Natural killer cell (primary cell): Measurements from ENCODE around the gene CDH13. TPM values are rescaled to one million over a fixed set of nuclear protein-coding genes. Genes with fewer than 3 reads are reported as not detected.

ENCODE experiments used
- ATAC-seq, 3 donors: fragments of 150-1000 bp in 2 of 3; fragments of 200-7000 bp in 1 of 3; cut with Tn5 transposase; 1 replicate in 1 of 3; 2 replicates in 2 of 3; pipeline ENCODE4 v1.10.0; 2021; ENCODE audit warnings: mild to moderate bottlenecking in 2 of 3, moderate library complexity in 2 of 3
- DNase-seq, 2 donors: peaks; one replicate each; pipeline versions ENCODE4 v3.0.0 to v3.0.0-alpha.2; 2013 to 2021; ENCODE audit warnings: mixed read lengths in 1 of 2
- H3K27ac ChIP-seq: one replicate; pipeline ENCODE4 v1.5.1; 2013; ENCODE audit warnings: mild to moderate bottlenecking, low read length
- H3K27me3 ChIP-seq: one replicate; pipeline ENCODE4 v1.6.1; 2013; ENCODE audit warnings: low read length; ENCODE audit not compliant: control insufficient read depth, insufficient read depth
- H3K36me3 ChIP-seq: one replicate; pipeline ENCODE4 v1.6.1; 2013; ENCODE audit warnings: low read length; ENCODE audit not compliant: control insufficient read depth, insufficient read depth
- H3K4me1 ChIP-seq: one replicate; pipeline ENCODE4 v1.6.1; 2013; ENCODE audit warnings: low read length; ENCODE audit not compliant: control insufficient read depth, insufficient read depth
- H3K4me3 ChIP-seq: one replicate; pipeline ENCODE4 v1.5.1; 2013; ENCODE audit warnings: low read length
- H3K9me3 ChIP-seq: one replicate; pipeline ENCODE4 v1.6.1; 2013; ENCODE audit warnings: low read length; ENCODE audit not compliant: control insufficient read depth, insufficient read depth
- H3K27ac Mint-ChIP-seq, 2 donors: one replicate each; pipeline ENCODE4 v1.8.0; 2022; ENCODE audit warnings: mild to moderate bottlenecking in 2 of 2, mixed read lengths in 2 of 2, moderate library complexity in 1 of 2
- H3K27me3 Mint-ChIP-seq, 2 donors: one replicate each; pipeline ENCODE4 v1.8.0; 2022; ENCODE audit warnings: low read depth in 2 of 2, mixed read lengths in 2 of 2
- H3K36me3 Mint-ChIP-seq: one replicate; pipeline ENCODE4 v1.8.0; 2022; ENCODE audit warnings: mixed read lengths
- H3K4me1 Mint-ChIP-seq, 2 donors: one replicate each; pipeline ENCODE4 v1.8.0; 2022; ENCODE audit warnings: mixed read lengths in 2 of 2
- H3K4me3 Mint-ChIP-seq: one replicate; pipeline ENCODE4 v1.8.0; 2022; ENCODE audit warnings: mild to moderate bottlenecking, moderate library complexity, mixed read lengths
- H3K9me3 Mint-ChIP-seq, 2 donors: one replicate each; pipeline ENCODE4 v1.8.0; 2022; ENCODE audit warnings: mixed read lengths in 2 of 2
- WGBS: methylation state at CpG from one replicate; pipeline ENCODE4 v1.1.7; 2013; ENCODE audit warnings: missing lambda C conversion rate; ENCODE audit not compliant: insufficient coverage; 5-methylcytosine and 5-hydroxymethylcytosine counted together
- intact Hi-C: fragments of 100-400 bp; cut with micrococcal nuclease; formaldehyde crosslinking; loops from one replicate; pipeline ENCODE4 v1.14.2; 2022
- total RNA-seq, 4 donors: library from RNA; stranded (reverse); fragments of 120-200 nt in 1 of 4; gene quantifications; one replicate each; pipeline versions ENCODE4 v1.2.3 to v1.2.4, GENCODE V29; 2013 to 2022
- TF ChIP-seq, protein P1 (sequence below): fragments of 200-600 bp; IDR thresholded peaks from one replicate; pipeline ENCODE4 v1.8.0; 2022; ENCODE audit warnings: antibody characterized with exemption

Gene CDH13
- total RNA-seq, 3 donors from 2014 or later (not counting 1 experiment from before 2014, with no cell fraction given): not detected

GRCh38 chr16:83508295-83508694 lies 881.5 kb downstream of the CDH13 start:
- ATAC-seq (no peak), DNase-seq (no peak)
- WGBS: 93% methylated on average over 5 of the region's 6 CpGs
- no peak overlapping the region for H3K27ac Mint-ChIP-seq
- TF ChIP-seq, protein P1, sequence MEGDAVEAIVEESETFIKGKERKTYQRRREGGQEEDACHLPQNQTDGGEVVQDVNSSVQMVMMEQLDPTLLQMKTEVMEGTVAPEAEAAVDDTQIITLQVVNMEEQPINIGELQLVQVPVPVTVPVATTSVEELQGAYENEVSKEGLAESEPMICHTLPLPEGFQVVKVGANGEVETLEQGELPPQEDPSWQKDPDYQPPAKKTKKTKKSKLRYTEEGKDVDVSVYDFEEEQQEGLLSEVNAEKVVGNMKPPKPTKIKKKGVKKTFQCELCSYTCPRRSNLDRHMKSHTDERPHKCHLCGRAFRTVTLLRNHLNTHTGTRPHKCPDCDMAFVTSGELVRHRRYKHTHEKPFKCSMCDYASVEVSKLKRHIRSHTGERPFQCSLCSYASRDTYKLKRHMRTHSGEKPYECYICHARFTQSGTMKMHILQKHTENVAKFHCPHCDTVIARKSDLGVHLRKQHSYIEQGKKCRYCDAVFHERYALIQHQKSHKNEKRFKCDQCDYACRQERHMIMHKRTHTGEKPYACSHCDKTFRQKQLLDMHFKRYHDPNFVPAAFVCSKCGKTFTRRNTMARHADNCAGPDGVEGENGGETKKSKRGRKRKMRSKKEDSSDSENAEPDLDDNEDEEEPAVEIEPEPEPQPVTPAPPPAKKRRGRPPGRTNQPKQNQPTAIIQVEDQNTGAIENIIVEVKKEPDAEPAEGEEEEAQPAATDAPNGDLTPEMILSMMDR: no peak
- Histone ChIP-seq H3K27me3 (no peaks in the 10 kb centered on the region), H3K36me3 (no peaks in the 10 kb centered on the region), H3K9me3 (no peaks in the 10 kb centered on the region), H3K4me1 (no peaks in the 10 kb centered on the region), H3K4me3 (no peak overlapping the region), H3K27ac (no peak overlapping the region)
- no peaks in the 10 kb centered on the region for H3K36me3 Mint-ChIP-seq
- no peak overlapping the region for H3K4me3 Mint-ChIP-seq
- peaks cover 0 to 2% of the 10 kb centered on the region in 2 donors for H3K9me3 Mint-ChIP-seq
- intact Hi-C loops: no loop called here
- no peaks in the 10 kb centered on the region for H3K27me3 Mint-ChIP-seq
- no peaks in the 10 kb centered on the region for H3K4me1 Mint-ChIP-seq

GRCh38 chr16:83509316-83509715 lies 882.5 kb downstream of the CDH13 start:
- Mint-ChIP-seq H3K9me3 (peaks cover 0 to 2% of the 10 kb centered on the region in 2 donors), H3K27ac (no peak overlapping the region), H3K36me3 (no peaks in the 10 kb centered on the region), H3K4me3 (no peak overlapping the region), H3K27me3 (no peaks in the 10 kb centered on the region), H3K4me1 (no peaks in the 10 kb centered on the region)
- Histone ChIP-seq H3K9me3 (no peaks in the 10 kb centered on the region), H3K36me3 (no peaks in the 10 kb centered on the region), H3K27ac (no peak overlapping the region), H3K4me3 (no peak overlapping the region), H3K27me3 (no peaks in the 10 kb centered on the region), H3K4me1 (no peaks in the 10 kb centered on the region)
- intact Hi-C loops: no loop called here
- ATAC-seq: no peak
- no peak for DNase-seq
- TF ChIP-seq, protein P1: no peak

DNA sequence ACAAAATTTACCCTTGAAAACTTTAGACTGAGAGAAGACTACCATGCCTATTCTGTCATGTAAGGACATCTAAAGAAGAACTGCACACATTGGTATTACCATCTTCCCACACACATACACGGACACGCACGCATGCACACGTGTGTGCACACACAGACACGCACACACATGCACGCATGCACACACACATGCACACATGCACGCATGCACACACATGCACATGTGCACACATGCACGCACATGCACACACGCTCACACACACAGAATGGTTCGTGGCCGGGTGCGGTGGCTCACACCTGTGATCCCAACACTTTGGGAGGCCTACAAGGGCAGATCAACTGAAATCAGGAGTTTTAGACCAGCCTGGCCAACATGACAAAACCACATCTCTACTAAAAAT lies 884.1 kb downstream of the CDH13 start:
- intact Hi-C loops: no loop called here
- Histone ChIP-seq H3K4me3 (no peak overlapping the region), H3K27me3 (no peaks in the 10 kb centered on the region), H3K36me3 (no peaks in the 10 kb centered on the region), H3K4me1 (no peaks in the 10 kb centered on the region), H3K9me3 (no peaks in the 10 kb centered on the region), H3K27ac (no peak overlapping the region)
- 91% methylated on average over 12 of the region's 12 CpGs for WGBS
- TF ChIP-seq, protein P1: no peak
- ATAC-seq: no peak
- no peaks in the 10 kb centered on the region for H3K4me1 Mint-ChIP-seq
- no peaks in the 10 kb centered on the region for H3K27me3 Mint-ChIP-seq
- H3K9me3 Mint-ChIP-seq: peaks cover 0 to 2% of the 10 kb centered on the region in 2 donors
- H3K27ac Mint-ChIP-seq: no peak overlapping the region
- H3K36me3 Mint-ChIP-seq: no peaks in the 10 kb centered on the region
- DNase-seq: no peak
- H3K4me3 Mint-ChIP-seq: no peak overlapping the region

DNA sequence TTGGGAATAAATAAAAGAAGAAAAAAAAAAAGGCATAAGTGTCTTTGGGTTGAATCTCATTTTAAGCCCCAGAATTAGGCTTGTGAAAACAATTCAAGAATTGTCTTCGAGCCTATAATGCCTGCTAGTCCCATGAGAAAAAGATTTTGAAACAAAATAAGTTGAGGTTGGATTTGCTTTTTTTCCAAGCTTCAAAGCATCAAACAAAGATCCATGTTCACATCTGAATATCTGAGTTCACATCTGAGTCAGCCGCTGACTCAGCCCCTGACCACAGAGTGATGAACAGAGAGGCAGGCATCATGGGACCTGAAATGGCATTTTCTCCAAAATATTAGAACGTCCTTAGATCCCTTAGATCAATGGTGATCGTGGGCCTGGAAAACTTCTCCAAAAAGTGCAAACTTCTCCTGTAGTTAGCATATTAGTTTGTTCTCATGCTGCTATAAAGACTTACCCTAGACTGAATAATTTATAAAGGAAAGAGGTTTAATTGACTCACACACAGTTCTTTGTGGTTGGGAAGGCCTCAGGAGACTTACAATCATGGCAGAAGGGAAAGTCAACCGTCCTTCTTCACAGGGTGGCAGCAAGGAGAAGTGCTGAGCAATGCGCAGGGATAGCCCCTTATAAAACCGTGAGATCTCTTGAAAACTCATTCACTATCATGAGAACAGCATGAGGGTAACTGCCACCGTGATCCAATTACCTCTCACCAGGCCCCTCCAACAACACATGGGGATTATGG lies 886.4 kb downstream of the CDH13 start:
- Mint-ChIP-seq H3K4me3 (no peak overlapping the region), H3K4me1 (no peaks in the 10 kb centered on the region), H3K36me3 (no peaks in the 10 kb centered on the region), H3K27me3 (no peaks in the 10 kb centered on the region), H3K27ac (no peak overlapping the region), H3K9me3 (peaks cover 2 to 4% of the 10 kb centered on the region in 2 donors)
- Histone ChIP-seq H3K4me3 (no peak overlapping the region), H3K36me3 (no peaks in the 10 kb centered on the region), H3K4me1 (no peaks in the 10 kb centered on the region), H3K9me3 (no peaks in the 10 kb centered on the region), H3K27me3 (no peaks in the 10 kb centered on the region), H3K27ac (no peak overlapping the region)
- no peak for ATAC-seq
- no peak for DNase-seq
- WGBS: 71% methylated on average over 8 of the region's 8 CpGs
- intact Hi-C loops: no loop called here
- TF ChIP-seq, protein P1: no peak
